ENCODE measurements around the gene TPSD1. TPM values are rescaled to one million over a fixed set of nuclear protein-coding genes. Genes with fewer than 3 reads are reported as not detected.

Gene TPSD1
- not detected in 2 replicates for total RNA-seq

DNA sequence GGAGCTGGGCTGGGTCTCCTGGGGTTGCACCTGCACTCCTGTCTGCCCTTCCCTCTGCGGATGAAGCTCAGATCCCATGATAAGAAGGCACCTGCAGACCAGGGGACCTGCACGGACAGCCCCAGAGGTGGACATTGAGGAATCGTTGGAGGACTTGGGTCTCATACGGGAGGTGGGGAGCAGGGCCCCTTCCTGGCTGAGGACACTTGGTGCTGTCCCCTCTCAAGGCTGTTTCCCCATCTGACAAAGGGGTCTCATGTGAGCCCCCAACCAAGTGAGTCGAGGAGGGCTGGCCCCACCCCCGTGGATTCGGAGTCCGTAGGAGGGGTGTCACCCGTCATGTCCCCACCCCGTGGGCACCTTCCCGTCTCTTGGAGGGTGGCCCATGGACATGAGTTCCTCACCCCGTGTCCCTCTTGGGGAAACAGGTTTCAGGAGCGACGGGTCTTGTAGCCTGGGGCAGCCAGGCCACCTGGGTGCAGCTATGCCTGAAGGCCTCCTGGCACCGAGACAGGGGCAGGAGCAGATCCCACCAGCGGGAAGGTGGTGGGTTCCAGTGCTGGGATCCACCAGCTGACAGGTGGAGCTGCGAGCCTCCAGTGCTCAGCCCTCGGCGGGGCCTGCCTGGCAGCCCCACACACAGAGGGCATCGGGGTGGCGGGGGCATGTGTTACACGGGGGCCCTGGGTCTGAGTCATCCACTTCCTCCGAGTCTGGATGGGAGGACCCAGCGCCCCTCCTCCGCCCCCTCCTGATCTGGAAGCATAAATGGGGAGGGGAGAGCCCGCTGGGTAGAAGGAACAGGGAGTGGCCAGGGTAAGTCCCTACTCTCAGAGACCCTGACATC, at the start of gene TPSD1:
Gene TPSD1 (plus strand): TSS at position 794 of the 847 bp plus-strand sequence. CDS start 212 bp downstream, outside the sequence.

DNA sequence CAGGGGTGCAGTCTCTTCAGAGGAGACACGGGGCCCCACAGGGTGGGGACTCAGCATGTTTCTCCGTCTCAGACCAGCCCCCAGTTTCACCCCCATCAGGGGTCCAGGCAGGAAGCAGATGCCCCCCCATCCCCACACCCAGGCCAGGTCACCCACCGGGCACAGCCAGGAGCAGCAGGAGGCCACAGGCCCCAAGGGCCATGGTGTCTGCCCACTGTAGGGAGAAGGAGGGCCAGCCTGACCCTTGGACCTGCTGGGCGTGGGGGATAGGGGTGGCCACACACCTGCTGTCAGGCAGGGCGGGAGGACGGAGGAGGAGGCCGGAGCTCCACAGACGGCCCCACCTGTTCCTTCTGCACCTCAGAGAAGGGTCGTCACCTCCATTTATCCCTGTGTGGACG, 30.8 kb upstream of the TPSD1 start, which contains the start of gene TPSG1:
Gene TPSG1 (minus strand): TSS at position 218 of the 401 bp plus-strand sequence. CDS start 16 bp downstream, at position 202.

DNA sequence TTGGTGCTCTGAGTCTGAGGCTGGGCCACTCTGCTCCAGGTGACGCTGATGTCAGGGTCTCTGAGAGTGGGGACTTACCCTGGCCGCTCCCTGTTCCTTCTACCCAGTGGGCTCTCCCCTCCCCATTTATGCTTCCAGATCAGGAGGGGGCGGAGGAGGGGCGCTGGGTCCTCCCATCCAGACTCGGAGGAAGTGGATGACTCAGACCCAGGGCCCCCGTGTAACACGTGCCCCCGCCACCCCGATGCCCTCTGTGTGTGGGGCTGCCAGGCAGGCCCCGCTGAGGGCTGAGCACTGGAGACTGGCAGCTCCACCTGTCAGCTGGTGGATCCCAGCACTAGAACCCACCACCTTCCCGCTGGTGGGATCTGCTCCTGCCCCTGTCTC, 25.8 kb upstream of the TPSD1 start, which contains the start of gene TPSB2:
Gene TPSB2 (minus strand): TSS at position 101 of the 387 bp plus-strand sequence. CDS start 233 bp downstream, outside the sequence.

DNA sequence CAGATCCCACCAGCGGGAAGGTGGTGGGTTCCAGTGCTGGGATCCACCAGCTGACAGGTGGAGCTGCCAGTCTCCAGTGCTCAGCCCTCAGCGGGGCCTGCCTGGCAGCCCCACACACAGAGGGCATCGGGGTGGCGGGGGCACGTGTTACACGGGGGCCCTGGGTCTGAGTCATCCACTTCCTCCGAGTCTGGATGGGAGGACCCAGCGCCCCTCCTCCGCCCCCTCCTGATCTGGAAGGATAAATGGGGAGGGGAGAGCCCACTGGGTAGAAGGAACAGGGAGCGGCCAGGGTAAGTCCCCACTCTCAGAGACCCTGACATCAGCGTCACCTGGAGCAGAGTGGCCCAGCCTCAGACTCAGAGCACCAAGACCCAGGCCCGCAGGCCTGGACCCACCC, 15.4 kb upstream of the TPSD1 start, which contains the start of gene TPSAB1:
Gene TPSAB1 (plus strand): TSS at position 270 of the 400 bp plus-strand sequence. CDS start 234 bp downstream, outside the sequence.

Other genes with a start within 250 kb of the TPSD1 start
- not detected in 2 replicates for gene SSTR5, start 183.3 kb upstream of the TPSD1 start, total RNA-seq
- not detected in 2 replicates for gene C1QTNF8, start 159.8 kb upstream of the TPSD1 start, total RNA-seq
- 0.66 and 2.4 TPM in 2 replicates for gene CACNA1H, start 103.0 kb upstream of the TPSD1 start, total RNA-seq
- gene TPSG1, start 30.8 kb upstream of the TPSD1 start, total RNA-seq, result not detected in 2 replicates
- gene TPSB2, start 25.9 kb upstream of the TPSD1 start, total RNA-seq, result not detected in 2 replicates
- gene TPSAB1, start 15.4 kb upstream of the TPSD1 start, total RNA-seq, result not detected in 2 replicates
- gene UBE2I, start 53.6 kb downstream of the TPSD1 start, total RNA-seq, result 63.9 and 86.0 TPM in 2 replicates
- 0.66 and 2.4 TPM in 2 replicates for gene BAIAP3, start 77.6 kb downstream of the TPSD1 start, total RNA-seq
- 43.1 and 73.6 TPM in 2 replicates for gene TSR3, start 95.8 kb downstream of the TPSD1 start, total RNA-seq
- gene GNPTG, start 95.9 kb downstream of the TPSD1 start, total RNA-seq, result 30.6 and 67.2 TPM in 2 replicates
- 8.2 and 9.4 TPM in 2 replicates for gene UNKL, start 158.6 kb downstream of the TPSD1 start, total RNA-seq
- 13.1 and 17.0 TPM in 2 replicates for gene UQCC4, start 164.7 kb downstream of the TPSD1 start, total RNA-seq
- not detected in 2 replicates for gene PERCC1, start 175.0 kb downstream of the TPSD1 start, total RNA-seq
- 0.14 and 0.88 TPM in 2 replicates for gene CCDC154, start 188.5 kb downstream of the TPSD1 start, total RNA-seq
- 74.9 and 195 TPM in 2 replicates for gene CLCN7, start 219.0 kb downstream of the TPSD1 start, total RNA-seq
- gene PTX4, start 232.9 kb downstream of the TPSD1 start, total RNA-seq, result 0.29 TPM in 1 of 2 replicates, not detected in the other
- gene TELO2, start 237.3 kb downstream of the TPSD1 start, total RNA-seq, result 17.3 and 30.4 TPM in 2 replicates

All from placental pericyte (primary cell).